AG08395 (cell line): ENCODE results near the gene RTN4R.

Experiments used
- DNase-seq: peaks from one replicate; pipeline ENCODE4 v3.0.0; 2012; ENCODE audit warnings: mixed read lengths, low spot score

The RTN4R gene

GRCh38 chr22:20257212-20258020 is 10.7 kb downstream of the RTN4R start:
- DNase-seq, result no peak

GRCh38 chr22:20256551-20257211 is 11.4 kb downstream of the RTN4R start:
- no peak for DNase-seq

GRCh38 chr22:20256027-20256426 is 12.1 kb downstream of the RTN4R start:
- DNase-seq, result no peak

GRCh38 chr22:20254975-20255946 is 12.9 kb downstream of the RTN4R start:
- no peak for DNase-seq

GRCh38 chr22:20253161-20253560 is 15.0 kb downstream of the RTN4R start:
- no peak for DNase-seq

- no peak for DNase-seq
Measured at GRCh38 chr22:20251981-20252380, 16.1 kb downstream of the RTN4R start.

DNA sequence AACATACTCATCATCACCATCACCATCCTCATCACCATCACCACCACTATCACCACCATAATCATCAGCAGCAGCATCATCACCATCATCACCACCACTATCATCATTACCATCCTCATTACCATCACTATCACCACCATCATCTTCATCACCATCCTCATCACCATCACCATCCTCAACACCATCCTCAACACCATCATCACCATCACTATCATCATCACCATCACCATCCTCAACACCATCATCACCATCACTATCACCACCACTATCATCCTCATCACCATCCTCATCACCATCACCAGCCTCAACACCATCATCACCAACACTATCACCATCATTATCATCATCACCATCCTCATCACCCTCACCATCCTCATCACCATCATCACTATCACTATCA is 16.6 kb downstream of the RTN4R start:
- no peak for DNase-seq

GRCh38 chr22:20249797-20250354 is 18.2 kb downstream of the RTN4R start:
- no peak for DNase-seq

GRCh38 chr22:20248461-20248978 is 19.6 kb downstream of the RTN4R start:
- no peak for DNase-seq

GRCh38 chr22:20247608-20248171 is 20.4 kb downstream of the RTN4R start:
- DNase-seq, result no peak

DNA sequence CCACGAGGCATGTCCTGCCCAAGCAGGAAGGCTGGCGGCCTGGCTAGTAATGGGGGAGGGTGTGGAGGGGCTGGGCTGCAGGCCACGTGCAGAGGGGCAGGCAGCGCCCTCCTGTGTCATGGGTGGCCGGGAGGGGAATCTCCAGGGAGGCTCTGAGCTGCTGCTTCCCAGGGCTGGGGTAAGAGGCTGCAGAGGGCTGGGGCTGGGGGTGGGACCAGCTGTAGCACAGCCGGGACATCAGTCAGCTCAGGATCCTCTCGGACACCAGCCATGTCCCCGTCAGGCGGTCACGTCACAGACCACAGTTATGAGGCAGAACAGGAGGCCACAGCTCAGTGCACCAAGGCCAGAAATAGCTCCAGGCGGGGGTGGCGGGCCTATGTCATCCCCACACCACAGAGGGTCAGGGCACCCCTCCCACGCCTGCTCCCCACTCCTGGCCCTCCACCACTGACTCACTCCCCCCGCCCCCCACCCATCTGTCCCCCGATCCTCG is 21.1 kb downstream of the RTN4R start:
- peak; percentile 51 for DNase-seq

GRCh38 chr22:20246368-20247009 is 21.6 kb downstream of the RTN4R start:
- no peak for DNase-seq

GRCh38 chr22:20245577-20246367 is 22.3 kb downstream of the RTN4R start:
- no peak for DNase-seq

DNA sequence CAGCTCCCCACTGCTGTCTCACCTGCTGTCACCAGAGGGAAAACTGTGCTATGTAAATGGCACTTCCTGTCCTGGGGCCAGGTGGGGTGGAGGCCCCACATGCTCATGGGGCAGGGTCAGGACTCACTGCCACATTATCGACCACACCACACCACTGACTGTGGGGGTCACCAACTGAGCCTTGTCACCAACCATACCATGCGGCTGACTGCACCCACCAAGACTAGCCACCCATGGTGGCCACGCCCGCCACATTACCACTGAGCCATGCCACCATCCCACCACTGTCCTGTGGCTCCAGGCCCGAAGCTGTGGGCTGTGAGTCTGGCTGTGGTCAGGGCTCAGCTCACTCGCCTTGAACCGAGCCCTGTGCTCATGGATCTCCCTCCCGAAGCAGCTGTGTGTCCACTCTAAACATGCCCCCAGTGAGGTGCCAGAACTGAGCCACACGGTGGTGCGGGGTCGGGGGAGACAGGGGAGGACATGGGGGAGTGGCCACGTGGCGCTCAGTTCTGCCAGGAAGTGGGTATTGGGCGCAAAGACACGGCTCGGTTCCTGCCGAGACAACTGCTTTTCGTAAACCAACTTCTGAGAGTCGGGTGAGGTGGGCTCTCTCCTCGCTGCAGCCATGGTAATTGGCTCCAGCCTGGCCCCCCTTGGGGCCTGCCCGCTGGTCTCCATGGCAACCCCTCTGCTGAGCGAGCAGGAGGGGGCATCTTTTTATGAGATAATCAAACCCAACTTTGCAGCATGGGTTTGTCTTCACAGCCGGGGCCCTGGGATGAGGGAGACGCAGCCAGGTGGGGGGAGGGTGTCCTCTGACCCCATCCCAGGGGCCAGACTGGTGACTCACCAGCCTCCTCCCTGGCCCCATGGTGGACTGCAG is 23.2 kb downstream of the RTN4R start:
- no peak for DNase-seq

GRCh38 chr22:20244250-20244648 is 23.9 kb downstream of the RTN4R start:
- no peak for DNase-seq

DNA sequence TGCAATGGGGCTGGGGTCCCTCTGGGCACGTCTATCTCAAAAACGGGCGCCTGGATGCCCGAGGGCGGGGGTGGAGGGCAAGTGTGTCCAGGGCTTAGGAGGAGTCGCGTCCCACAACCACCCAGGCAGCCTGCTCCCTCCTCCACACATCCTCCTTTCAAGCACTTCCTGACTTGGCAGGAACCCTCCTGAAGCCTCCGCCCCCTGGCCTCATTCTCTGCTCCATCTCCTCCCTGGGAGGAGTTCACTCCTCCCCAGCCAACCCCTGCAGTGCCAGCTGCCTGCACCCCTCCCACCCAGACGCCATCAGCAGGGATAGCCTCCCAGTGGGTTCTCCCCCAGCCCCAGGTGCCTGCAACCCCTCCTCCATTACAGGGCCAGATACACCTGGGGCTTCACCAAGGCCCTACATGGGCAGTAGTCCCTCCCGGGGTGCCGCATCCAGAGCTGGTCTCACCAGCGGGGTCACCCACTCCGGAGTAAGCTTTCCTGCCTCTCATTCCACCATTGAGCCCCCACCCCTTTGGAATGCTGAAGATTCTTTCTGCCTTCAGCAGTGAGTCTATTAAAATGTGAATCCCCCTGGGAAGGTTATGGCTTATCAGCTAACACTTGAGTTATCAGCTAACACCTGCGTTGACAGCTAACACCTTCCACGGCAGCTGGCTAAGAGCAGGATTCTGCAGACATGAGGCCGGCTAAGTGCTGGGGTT is 24.4 kb downstream of the RTN4R start:
- DNase-seq, result peak; percentile 92

- DNase-seq, result no peak
Measured at GRCh38 chr22:20243176-20243536, 25.0 kb downstream of the RTN4R start.
